ENCODE data around the gene NBAS. TPM values are rescaled to one million over a fixed set of nuclear protein-coding genes. Genes with fewer than 3 reads are reported as not detected.

Gene NBAS
- polyA plus RNA-seq, 1 donor (not counting 4 experiments of a cell fraction or from before 2014, with no cell fraction given): 27.9 TPM

DNA sequence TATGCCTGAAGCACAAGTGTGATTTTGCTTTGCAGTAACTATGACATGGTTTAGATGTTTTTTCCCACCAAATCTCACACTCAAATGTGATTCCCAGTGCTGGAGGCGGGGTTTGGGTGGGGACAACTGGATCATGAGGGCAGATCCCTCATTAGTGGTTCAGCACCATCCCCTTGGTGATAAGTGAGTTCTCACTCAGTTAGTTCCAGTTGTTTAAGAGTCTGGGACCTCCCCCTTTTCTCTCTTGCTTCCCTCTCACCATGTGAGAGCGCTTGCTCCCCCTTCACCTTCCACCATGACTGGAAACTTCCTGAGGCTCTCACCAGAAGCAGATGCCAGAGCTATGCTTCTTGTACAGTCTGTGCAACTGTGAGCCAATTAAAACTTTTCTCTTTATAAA is 102.9 kb downstream of the NBAS start:
- H3K36me3 ChIP-seq (ENCODE audit: control insufficient read depth in 2 of 2, extremely low read depth in 1 of 2, insufficient read depth in 2 of 2, low read length in 2 of 2): peaks cover 2 to 6% of the 10 kb centered on the region in 2 experiments
- no peak overlapping the region for H3K4me3 ChIP-seq (ENCODE audit: control insufficient read depth in 2 of 3, extremely low read depth in 1 of 3, insufficient read depth in 2 of 3, low read depth in 1 of 3, low read length in 3 of 3)
- DNase-seq (ENCODE audit: low read depth, low spot score) (no peak), FAIRE-seq (no peak)
- H3K9me3 ChIP-seq (ENCODE audit: control insufficient read depth, low read depth, low read length): no peaks in the 10 kb centered on the region
- dilution Hi-C loops (cut with MboI; ENCODE audit: extremely low pct_ligation_motif_present, low sequenced_read_pairs): no loop called here
- no peak overlapping the region for H3K4me2 ChIP-seq (ENCODE audit: control insufficient read depth, extremely low read depth, insufficient read depth, low read depth, low read length)
- no peak overlapping the region for H3K27ac ChIP-seq (ENCODE audit: control insufficient read depth, insufficient read depth, low read length)
- H3K4me1 ChIP-seq (ENCODE audit: control insufficient read depth, extremely low read depth, insufficient read depth, low read length): peaks cover 2% of the 10 kb centered on the region
- no peak overlapping the region for H3K9ac ChIP-seq (ENCODE audit: control insufficient read depth, extremely low read depth, insufficient read depth, low read length)
- no peaks in the 10 kb centered on the region for H3K79me2 ChIP-seq (ENCODE audit: control insufficient read depth, insufficient read depth, low read length)
- no peaks in the 10 kb centered on the region for H4K20me1 ChIP-seq (ENCODE audit: control insufficient read depth, extremely low read depth, insufficient read depth, low read length)
- no peak for TF ChIP-seq EZH2 (IDR thresholded peaks at IDR 0.05; ENCODE audit: low read length)
- TF ChIP-seq, protein P1, sequence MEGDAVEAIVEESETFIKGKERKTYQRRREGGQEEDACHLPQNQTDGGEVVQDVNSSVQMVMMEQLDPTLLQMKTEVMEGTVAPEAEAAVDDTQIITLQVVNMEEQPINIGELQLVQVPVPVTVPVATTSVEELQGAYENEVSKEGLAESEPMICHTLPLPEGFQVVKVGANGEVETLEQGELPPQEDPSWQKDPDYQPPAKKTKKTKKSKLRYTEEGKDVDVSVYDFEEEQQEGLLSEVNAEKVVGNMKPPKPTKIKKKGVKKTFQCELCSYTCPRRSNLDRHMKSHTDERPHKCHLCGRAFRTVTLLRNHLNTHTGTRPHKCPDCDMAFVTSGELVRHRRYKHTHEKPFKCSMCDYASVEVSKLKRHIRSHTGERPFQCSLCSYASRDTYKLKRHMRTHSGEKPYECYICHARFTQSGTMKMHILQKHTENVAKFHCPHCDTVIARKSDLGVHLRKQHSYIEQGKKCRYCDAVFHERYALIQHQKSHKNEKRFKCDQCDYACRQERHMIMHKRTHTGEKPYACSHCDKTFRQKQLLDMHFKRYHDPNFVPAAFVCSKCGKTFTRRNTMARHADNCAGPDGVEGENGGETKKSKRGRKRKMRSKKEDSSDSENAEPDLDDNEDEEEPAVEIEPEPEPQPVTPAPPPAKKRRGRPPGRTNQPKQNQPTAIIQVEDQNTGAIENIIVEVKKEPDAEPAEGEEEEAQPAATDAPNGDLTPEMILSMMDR (optimal IDR thresholded peaks at IDR 0.05 in 1 of 3, IDR thresholded peaks at IDR 0.05 in 1 of 3, conservative IDR thresholded peaks at IDR 0.05 in 1 of 3; ENCODE audit: extremely low read depth in 1 of 3, insufficient read depth in 2 of 3, low read length in 3 of 3): no peak
- H3K9me1 ChIP-seq (ENCODE audit: control insufficient read depth, extremely low read depth, insufficient read depth, low read length): no peaks in the 10 kb centered on the region
- no peaks in the 10 kb centered on the region for H3K27me3 ChIP-seq (ENCODE audit: control insufficient read depth, extremely low read depth, insufficient read depth, low read length)
- no peak overlapping the region for H2AFZ ChIP-seq (ENCODE audit: control insufficient read depth, low read length)

DNA sequence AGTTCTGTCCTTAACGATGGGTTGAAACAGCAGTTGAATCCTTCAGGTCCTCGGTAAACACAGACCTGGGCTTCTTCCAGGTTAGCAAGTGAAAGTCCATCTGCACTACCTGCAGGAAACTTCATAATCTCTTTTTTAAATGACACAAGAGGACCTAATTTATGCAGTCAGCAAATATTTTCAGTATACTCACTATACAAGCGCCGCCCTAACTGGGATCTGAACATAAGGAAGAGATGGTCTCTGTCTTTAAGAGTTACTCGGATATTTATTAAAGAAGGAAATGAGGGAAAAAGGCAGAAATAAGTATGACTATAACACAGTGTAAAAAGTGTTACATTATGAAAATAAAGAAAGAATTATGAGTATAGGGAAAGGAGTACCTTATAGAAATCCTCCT is 103.3 kb downstream of the NBAS start:
- dilution Hi-C loops (cut with MboI; ENCODE audit: extremely low pct_ligation_motif_present, low sequenced_read_pairs): no loop called here

More for the DNA sequence above, 103.3 kb downstream of the NBAS start:
- TF ChIP-seq EZH2 (IDR thresholded peaks at IDR 0.05; ENCODE audit: low read length): no peak
- TF ChIP-seq, protein P1 (optimal IDR thresholded peaks at IDR 0.05 in 1 of 3, IDR thresholded peaks at IDR 0.05 in 1 of 3, conservative IDR thresholded peaks at IDR 0.05 in 1 of 3; ENCODE audit: extremely low read depth in 1 of 3, insufficient read depth in 2 of 3, low read length in 3 of 3): no peak
- Histone ChIP-seq H2AFZ (ENCODE audit: control insufficient read depth, low read length) (no peak overlapping the region), H3K9me3 (ENCODE audit: control insufficient read depth, low read depth, low read length) (no peaks in the 10 kb centered on the region), H3K79me2 (ENCODE audit: control insufficient read depth, insufficient read depth, low read length) (no peaks in the 10 kb centered on the region), H3K27ac (ENCODE audit: control insufficient read depth, insufficient read depth, low read length) (no peak overlapping the region), H3K36me3 (ENCODE audit: control insufficient read depth in 2 of 2, extremely low read depth in 1 of 2, insufficient read depth in 2 of 2, low read length in 2 of 2) (peaks cover 3 to 6% of the 10 kb centered on the region in 2 experiments), H4K20me1 (ENCODE audit: control insufficient read depth, extremely low read depth, insufficient read depth, low read length) (no peaks in the 10 kb centered on the region), H3K4me3 (ENCODE audit: control insufficient read depth in 2 of 3, extremely low read depth in 1 of 3, insufficient read depth in 2 of 3, low read depth in 1 of 3, low read length in 3 of 3) (no peak overlapping the region), H3K4me2 (ENCODE audit: control insufficient read depth, extremely low read depth, insufficient read depth, low read depth, low read length) (no peak overlapping the region), H3K27me3 (ENCODE audit: control insufficient read depth, extremely low read depth, insufficient read depth, low read length) (no peaks in the 10 kb centered on the region), H3K4me1 (ENCODE audit: control insufficient read depth, extremely low read depth, insufficient read depth, low read length) (peaks cover 6% of the 10 kb centered on the region), H3K9me1 (ENCODE audit: control insufficient read depth, extremely low read depth, insufficient read depth, low read length) (no peaks in the 10 kb centered on the region), H3K9ac (ENCODE audit: control insufficient read depth, extremely low read depth, insufficient read depth, low read length) (no peak overlapping the region)
- DNase-seq (ENCODE audit: low read depth, low spot score) (no peak), FAIRE-seq (no peak)

All from keratinocyte (primary cell).